OCI-LY7 (cell line): ENCODE data around the gene ERCC3. TPM values are rescaled to one million over a fixed set of nuclear protein-coding genes. Genes with fewer than 3 reads are reported as not detected.
A peak's percentile ranks its signal among the peaks of the same experiment; 100 is the strongest.

ENCODE experiments used
- BruUV-seq: library from RNA; stranded (reverse); fragments of 400-500 nt; replicated peaks from 2 replicates; lab custom pipeline; 2021; lab: Mats Ljungman, UMichigan
- CTCF ChIA-PET: fragments of 300-600 bp; sonication (Branson Sonifier 250); formaldehyde crosslinking; loops from one replicate; lab custom pipeline; 2022; ENCODE audit warnings: antibody characterized with exemption; ENCODE audit not compliant: unreplicated experiment; lab: Charles Lee
- POLR2A ChIA-PET: fragments of 300-600 bp; sonication (Branson Sonifier 250); formaldehyde crosslinking; loops from one replicate; lab custom pipeline; 2022; ENCODE audit warnings: antibody characterized with exemption; lab: Charles Lee
- DNase-seq: peaks from one replicate; pipeline ENCODE4 v3.0.0-alpha.2; 2015; ENCODE audit warnings: low spot score
- H2AFZ ChIP-seq: fragments of 200-600 bp; sonication (generic), shearing (Covaris generic); 2 replicates; pipeline ENCODE4 v1.6.1; 2014; ENCODE audit warnings: mild to moderate bottlenecking, antibody characterized with exemption, low read length, moderate library complexity
- H3K27ac ChIP-seq: fragments of 200-600 bp; sonication (generic); 2 replicates; pipeline ENCODE4 v1.5.1; 2014; ENCODE audit warnings: mixed run types, low read depth, mild to moderate bottlenecking, moderate library complexity, low read length, inconsistent platforms; ENCODE audit not compliant: poor library complexity, severe bottlenecking
- H3K36me3 ChIP-seq: fragments of 200-600 bp; sonication (generic); 2 replicates; pipeline ENCODE4 v1.6.1; 2014; ENCODE audit warnings: mild to moderate bottlenecking, antibody characterized with exemption, low read length, moderate library complexity, mixed read lengths; ENCODE audit not compliant: insufficient read depth
- H3K4me1 ChIP-seq: fragments of 200-600 bp; sonication (generic); 2 replicates; pipeline ENCODE4 v1.5.1; 2014; ENCODE audit warnings: mild to moderate bottlenecking, low read length; ENCODE audit not compliant: insufficient read depth, poor library complexity, severe bottlenecking
- H3K4me2 ChIP-seq: fragments of 200-600 bp; sonication (generic); 2 replicates; pipeline ENCODE4 v1.6.1; 2014; ENCODE audit warnings: mild to moderate bottlenecking, low read length
- H3K4me3 ChIP-seq: fragments of 200-600 bp; sonication (generic); 2 replicates; pipeline ENCODE4 v1.5.1; 2014; ENCODE audit warnings: mild to moderate bottlenecking, low read depth, low read length; ENCODE audit not compliant: poor library complexity, severe bottlenecking
- H3K79me2 ChIP-seq: fragments of 200-600 bp; sonication (generic); 2 replicates; pipeline ENCODE4 v1.6.1; 2016; ENCODE audit warnings: low read depth, mild to moderate bottlenecking, low read length, moderate library complexity, mixed read lengths; ENCODE audit not compliant: insufficient read depth
- H3K9me2 ChIP-seq: fragments of 200-600 bp; sonication (generic); 2 replicates; pipeline ENCODE4 v1.6.1; 2016; ENCODE audit warnings: mild to moderate bottlenecking, low read length, mixed read lengths; ENCODE audit not compliant: insufficient read depth
- H3K9me3 ChIP-seq: fragments of 200-600 bp; sonication (generic); 2 replicates; pipeline ENCODE4 v1.6.1; 2014; ENCODE audit warnings: mild to moderate bottlenecking, mixed run types, low read length, mixed read lengths
- H4K20me1 ChIP-seq: fragments of 200-600 bp; sonication (generic); 2 replicates; pipeline ENCODE4 v1.6.1; 2014; ENCODE audit warnings: mild to moderate bottlenecking, antibody characterized with exemption, low read length, moderate library complexity, mixed read lengths; ENCODE audit not compliant: insufficient read depth
- EZH2phosphoT487 ChIP-seq: fragments of 200-600 bp; sonication (generic); IDR thresholded peaks from 2 replicates; pipeline ENCODE4 v1.6.1; 2018; ENCODE audit warnings: low read depth, borderline replicate concordance, mild to moderate bottlenecking, mixed run types, antibody characterized with exemption, low read length, moderate library complexity, mixed read lengths
- intact Hi-C: fragments of 100-400 bp; cut with micrococcal nuclease; formaldehyde crosslinking; loops from one replicate; pipeline ENCODE4 v1.10.0; 2022; ENCODE audit not compliant: unreplicated experiment
- total RNA-seq, 2 experiments: library from RNA; depleted of rRNA in 1 of 2; stranded (reverse); fragments of >200 nt in 1 of 2; shearing (Covaris generic) in 1 of 2; gene quantifications; 2 replicates each; pipeline ENCODE4 v1.2.3, GENCODE V29; 2014 to 2022
- TF ChIP-seq, protein P1 (sequence below): fragments of 200-600 bp; sonication (generic); conservative IDR thresholded peaks from 2 replicates; pipeline ENCODE4 v1.5.1; 2014; ENCODE audit warnings: mild to moderate bottlenecking, antibody characterized with exemption, low read length, moderate library complexity, mixed read lengths

The ERCC3 gene
- total RNA-seq, 2 experiments from 2014 or later, result 35.1 to 58.4 TPM

DNA sequence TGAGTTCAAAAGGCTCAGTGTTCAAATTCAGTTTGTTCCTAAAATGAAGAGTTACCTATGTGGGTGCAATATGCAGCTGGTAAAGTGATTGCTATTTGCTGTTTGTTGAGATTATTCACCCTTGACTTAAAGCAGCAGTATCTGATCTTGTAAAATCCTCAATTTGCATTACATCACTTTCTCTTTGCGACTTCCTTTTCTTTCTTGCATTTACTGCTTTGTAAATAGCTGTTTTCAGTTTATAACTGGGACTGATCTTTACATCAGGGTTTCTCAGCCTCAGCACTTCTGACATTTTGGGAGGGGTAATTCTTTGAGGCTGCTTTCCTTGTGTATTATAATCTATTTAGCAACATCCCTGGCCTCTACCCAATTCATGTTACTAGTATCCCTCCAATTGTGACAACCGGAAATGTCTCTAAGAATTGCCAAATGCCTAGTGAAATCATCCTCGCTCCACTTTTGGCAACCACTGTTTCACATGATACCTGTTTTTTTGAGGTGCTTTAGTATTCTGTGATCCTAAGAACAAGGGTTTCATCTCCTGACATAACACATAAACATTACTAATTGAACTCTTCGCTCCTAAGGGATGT, 12.1 kb upstream of the ERCC3 start:
- Histone ChIP-seq H3K9me2 (no peaks in the 10 kb centered on the region), H3K79me2 (no peaks in the 10 kb centered on the region), H3K36me3 (peaks cover 56% of the 10 kb centered on the region), H3K4me1 (peaks cover 10% of the 10 kb centered on the region), H3K27ac (no peak overlapping the region), H3K4me2 (peak overlapping the region; percentile 27; the same call in 1 of the 2 replicates), H4K20me1 (no peaks in the 10 kb centered on the region), H3K9me3 (no peaks in the 10 kb centered on the region), H2AFZ (no peak overlapping the region), H3K4me3 (no peak overlapping the region)
- ChIA-PET CTCF (no interaction called here), POLR2A (interaction anchor here (0.7 to 1.9 kb wide), 5 partner anchors 12 to 448 kb away, joined by 3 to 7 read pairs (median 4); partner anchors contain the start of gene ERCC3)
- TF ChIP-seq EZH2phosphoT487, result no peak
- TF ChIP-seq, protein P1, sequence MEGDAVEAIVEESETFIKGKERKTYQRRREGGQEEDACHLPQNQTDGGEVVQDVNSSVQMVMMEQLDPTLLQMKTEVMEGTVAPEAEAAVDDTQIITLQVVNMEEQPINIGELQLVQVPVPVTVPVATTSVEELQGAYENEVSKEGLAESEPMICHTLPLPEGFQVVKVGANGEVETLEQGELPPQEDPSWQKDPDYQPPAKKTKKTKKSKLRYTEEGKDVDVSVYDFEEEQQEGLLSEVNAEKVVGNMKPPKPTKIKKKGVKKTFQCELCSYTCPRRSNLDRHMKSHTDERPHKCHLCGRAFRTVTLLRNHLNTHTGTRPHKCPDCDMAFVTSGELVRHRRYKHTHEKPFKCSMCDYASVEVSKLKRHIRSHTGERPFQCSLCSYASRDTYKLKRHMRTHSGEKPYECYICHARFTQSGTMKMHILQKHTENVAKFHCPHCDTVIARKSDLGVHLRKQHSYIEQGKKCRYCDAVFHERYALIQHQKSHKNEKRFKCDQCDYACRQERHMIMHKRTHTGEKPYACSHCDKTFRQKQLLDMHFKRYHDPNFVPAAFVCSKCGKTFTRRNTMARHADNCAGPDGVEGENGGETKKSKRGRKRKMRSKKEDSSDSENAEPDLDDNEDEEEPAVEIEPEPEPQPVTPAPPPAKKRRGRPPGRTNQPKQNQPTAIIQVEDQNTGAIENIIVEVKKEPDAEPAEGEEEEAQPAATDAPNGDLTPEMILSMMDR, result no peak
- no peak for DNase-seq
- intact Hi-C loops, result no loop called here
- TSS peak; percentile 26 for BruUV-seq

DNA sequence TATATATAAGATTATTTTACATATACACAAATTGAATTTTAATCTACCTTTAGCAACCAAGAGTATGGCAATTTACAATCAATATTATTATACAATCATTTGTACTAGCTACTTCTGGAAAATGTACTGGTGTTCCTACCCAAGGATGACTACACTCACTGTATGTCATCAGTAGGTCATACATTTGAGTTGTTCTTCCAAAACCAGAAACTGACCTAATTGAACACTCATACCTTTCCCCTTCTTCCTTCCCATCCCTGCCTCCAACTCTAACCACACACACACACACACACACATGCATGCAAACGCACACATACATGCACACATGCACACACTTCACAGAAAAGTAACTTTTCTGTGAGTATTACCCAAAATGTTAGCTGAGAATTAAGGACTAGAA, 8.2 kb upstream of the ERCC3 start:
- Histone ChIP-seq H3K36me3 (peaks cover 26% of the 10 kb centered on the region), H3K9me2 (no peaks in the 10 kb centered on the region), H4K20me1 (no peaks in the 10 kb centered on the region), H3K4me2 (no peak overlapping the region), H3K27ac (no peak overlapping the region), H3K9me3 (no peaks in the 10 kb centered on the region), H2AFZ (no peak overlapping the region), H3K79me2 (no peaks in the 10 kb centered on the region), H3K4me1 (peaks cover 10% of the 10 kb centered on the region), H3K4me3 (no peak overlapping the region)
- intact Hi-C loops, result no loop called here
- ChIA-PET POLR2A (interaction anchor here (1.9 kb wide), 1 partner anchor 11 kb away, joined by 8 read pairs; no protein-coding TSS in a partner anchor), CTCF (no interaction called here)
- no peak for DNase-seq
- TF ChIP-seq, protein P1, result no peak
- TF ChIP-seq EZH2phosphoT487, result no peak
- no TSS peak for BruUV-seq

DNA sequence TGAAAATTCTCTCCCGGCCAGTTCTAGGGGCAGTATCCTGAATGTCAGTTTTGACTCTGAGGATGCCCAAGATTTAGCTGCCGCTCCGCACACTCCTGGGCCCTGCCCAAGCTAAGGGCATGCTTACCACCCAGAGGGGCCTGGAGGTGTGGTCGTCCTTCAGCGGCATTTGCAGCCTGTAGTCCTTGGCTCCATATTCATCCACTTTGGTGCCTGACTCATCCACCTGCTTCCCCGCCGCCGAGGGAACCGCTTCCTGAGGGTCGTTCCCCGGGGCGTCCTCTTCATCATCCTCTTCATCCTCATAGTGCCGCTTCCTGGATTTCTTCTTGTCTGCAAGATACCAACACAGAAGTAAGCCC, 577 bp downstream of the ERCC3 start:
- Histone ChIP-seq H3K9me3 (no peaks in the 10 kb centered on the region), H4K20me1 (no peaks in the 10 kb centered on the region), H3K27ac (peak overlapping the region; percentile 50), H3K79me2 (peaks cover 21% of the 10 kb centered on the region; the same call in 1 of the 2 replicates), H3K4me2 (peak overlapping the region; percentile 76), H3K4me3 (peak overlapping the region; percentile 87), H3K9me2 (no peaks in the 10 kb centered on the region), H3K4me1 (peaks cover 13% of the 10 kb centered on the region), H2AFZ (peak overlapping the region; percentile 71; the same call in 1 of the 2 replicates), H3K36me3 (peaks cover 44% of the 10 kb centered on the region)
- intact Hi-C loops, result no loop called here
- DNase-seq, result no peak
- CTCF ChIA-PET, result no interaction called here
- no peak for TF ChIP-seq EZH2phosphoT487
- TF ChIP-seq, protein P1, result no peak
- BruUV-seq, result TSS peak; percentile 52
- POLR2A ChIA-PET, result interaction anchor here (0.5 to 3.1 kb wide), 7 partner anchors 11 to 1294 kb away, joined by 3 to 16 read pairs (median 5); no protein-coding TSS in a partner anchor
